ENCODE measurements around the gene LHFPL3. TPM values are rescaled to one million over a fixed set of nuclear protein-coding genes. Genes with fewer than 3 reads are reported as not detected.

LHFPL3 gene
- total and polyA plus RNA-seq, 9 of the 15 experiments (the other 6 are each of a cell fraction or from before 2014, with no cell fraction given), result 0.21 to 0.52 TPM; not detected in 7

DNA sequence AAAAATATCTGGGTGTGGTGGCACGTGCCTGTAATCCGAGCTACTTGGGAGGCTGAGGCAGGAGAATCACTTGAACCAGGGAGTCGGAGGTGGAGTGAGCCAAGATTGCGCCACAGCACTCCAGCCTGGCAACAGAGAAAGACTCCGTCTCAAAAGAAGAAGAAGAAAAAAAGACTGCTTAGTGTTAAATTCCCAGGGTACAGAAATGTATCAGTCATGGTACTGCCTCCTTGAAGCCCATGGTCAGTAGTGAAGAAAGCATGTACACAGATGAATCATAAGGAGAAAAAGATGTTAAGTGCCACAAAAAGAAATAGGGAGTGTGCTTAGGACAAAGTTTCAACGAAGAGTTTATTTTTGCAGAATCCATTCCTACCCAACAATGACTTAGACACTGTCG lies 623.1 kb downstream of the LHFPL3 start:
- DNase-seq (ENCODE audit: extremely low read depth in 1 of 4, low spot score in 3 of 4), result no peak
- Histone ChIP-seq H2AFZ (ENCODE audit: low read depth, low read length) (no peak overlapping the region), H4K20me1 (replicated peaks; ENCODE audit: control insufficient read depth, insufficient read depth, low read length) (no peaks in the 10 kb centered on the region), H3K9me1 (ENCODE audit: control insufficient read depth, insufficient read depth, low read length) (no peaks in the 10 kb centered on the region), H3K9ac (ENCODE audit: insufficient read depth in 1 of 2, low read depth in 2 of 2, low read length in 2 of 2) (no peak overlapping the region), H3K4me1 (replicated peaks in 1 of 2; ENCODE audit: control insufficient read depth in 2 of 2, insufficient read depth in 2 of 2, low read length in 2 of 2) (no peaks in the 10 kb centered on the region), H3K9me3 (replicated peaks; ENCODE audit: control insufficient read depth, insufficient read depth, low read depth, low read length) (no peaks in the 10 kb centered on the region), H3K4me3 (no peak overlapping the region), H3K27me3 (ENCODE audit: control insufficient read depth in 2 of 2, insufficient read depth in 2 of 2, low read length in 2 of 2) (no peaks in the 10 kb centered on the region), H3K4me2 (ENCODE audit: insufficient read depth, low read length) (no peak overlapping the region), H3K79me2 (ENCODE audit: control insufficient read depth, insufficient read depth, low read length) (no peaks in the 10 kb centered on the region), H3K27ac (ENCODE audit: extremely low read depth, low read depth, low read length) (no peak overlapping the region), H3K36me3 (ENCODE audit: control insufficient read depth, insufficient read depth, low read length) (no peaks in the 10 kb centered on the region)
- ChIA-PET CTCF (ENCODE audit: low intra/inter-chr PET ratio) (interaction anchor here (0.5 kb wide), 1 partner anchor 480 kb away, joined by 3 read pairs; no protein-coding TSS in a partner anchor), POLR2A (no interaction called here)
- TF ChIP-seq CEBPB (tag; IDR thresholded peaks at IDR 0.05), result peak; percentile 63
- TF ChIP-seq, protein P1, sequence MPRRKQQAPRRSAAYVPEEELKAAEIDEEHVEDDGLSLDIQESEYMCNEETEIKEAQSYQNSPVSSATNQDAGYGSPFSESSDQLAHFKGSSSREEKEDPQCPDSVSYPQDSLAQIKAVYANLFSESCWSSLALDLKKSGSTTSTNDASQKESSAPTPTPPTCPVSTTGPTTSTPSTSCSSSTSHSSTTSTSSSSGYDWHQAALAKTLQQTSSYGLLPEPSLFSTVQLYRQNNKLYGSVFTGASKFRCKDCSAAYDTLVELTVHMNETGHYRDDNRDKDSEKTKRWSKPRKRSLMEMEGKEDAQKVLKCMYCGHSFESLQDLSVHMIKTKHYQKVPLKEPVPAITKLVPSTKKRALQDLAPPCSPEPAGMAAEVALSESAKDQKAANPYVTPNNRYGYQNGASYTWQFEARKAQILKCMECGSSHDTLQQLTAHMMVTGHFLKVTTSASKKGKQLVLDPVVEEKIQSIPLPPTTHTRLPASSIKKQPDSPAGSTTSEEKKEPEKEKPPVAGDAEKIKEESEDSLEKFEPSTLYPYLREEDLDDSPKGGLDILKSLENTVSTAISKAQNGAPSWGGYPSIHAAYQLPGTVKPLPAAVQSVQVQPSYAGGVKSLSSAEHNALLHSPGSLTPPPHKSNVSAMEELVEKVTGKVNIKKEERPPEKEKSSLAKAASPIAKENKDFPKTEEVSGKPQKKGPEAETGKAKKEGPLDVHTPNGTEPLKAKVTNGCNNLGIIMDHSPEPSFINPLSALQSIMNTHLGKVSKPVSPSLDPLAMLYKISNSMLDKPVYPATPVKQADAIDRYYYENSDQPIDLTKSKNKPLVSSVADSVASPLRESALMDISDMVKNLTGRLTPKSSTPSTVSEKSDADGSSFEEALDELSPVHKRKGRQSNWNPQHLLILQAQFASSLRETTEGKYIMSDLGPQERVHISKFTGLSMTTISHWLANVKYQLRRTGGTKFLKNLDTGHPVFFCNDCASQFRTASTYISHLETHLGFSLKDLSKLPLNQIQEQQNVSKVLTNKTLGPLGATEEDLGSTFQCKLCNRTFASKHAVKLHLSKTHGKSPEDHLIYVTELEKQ (CRISPR knock-in tag; IDR thresholded peaks at IDR 0.05), result no peak
- TF ChIP-seq, protein P2, sequence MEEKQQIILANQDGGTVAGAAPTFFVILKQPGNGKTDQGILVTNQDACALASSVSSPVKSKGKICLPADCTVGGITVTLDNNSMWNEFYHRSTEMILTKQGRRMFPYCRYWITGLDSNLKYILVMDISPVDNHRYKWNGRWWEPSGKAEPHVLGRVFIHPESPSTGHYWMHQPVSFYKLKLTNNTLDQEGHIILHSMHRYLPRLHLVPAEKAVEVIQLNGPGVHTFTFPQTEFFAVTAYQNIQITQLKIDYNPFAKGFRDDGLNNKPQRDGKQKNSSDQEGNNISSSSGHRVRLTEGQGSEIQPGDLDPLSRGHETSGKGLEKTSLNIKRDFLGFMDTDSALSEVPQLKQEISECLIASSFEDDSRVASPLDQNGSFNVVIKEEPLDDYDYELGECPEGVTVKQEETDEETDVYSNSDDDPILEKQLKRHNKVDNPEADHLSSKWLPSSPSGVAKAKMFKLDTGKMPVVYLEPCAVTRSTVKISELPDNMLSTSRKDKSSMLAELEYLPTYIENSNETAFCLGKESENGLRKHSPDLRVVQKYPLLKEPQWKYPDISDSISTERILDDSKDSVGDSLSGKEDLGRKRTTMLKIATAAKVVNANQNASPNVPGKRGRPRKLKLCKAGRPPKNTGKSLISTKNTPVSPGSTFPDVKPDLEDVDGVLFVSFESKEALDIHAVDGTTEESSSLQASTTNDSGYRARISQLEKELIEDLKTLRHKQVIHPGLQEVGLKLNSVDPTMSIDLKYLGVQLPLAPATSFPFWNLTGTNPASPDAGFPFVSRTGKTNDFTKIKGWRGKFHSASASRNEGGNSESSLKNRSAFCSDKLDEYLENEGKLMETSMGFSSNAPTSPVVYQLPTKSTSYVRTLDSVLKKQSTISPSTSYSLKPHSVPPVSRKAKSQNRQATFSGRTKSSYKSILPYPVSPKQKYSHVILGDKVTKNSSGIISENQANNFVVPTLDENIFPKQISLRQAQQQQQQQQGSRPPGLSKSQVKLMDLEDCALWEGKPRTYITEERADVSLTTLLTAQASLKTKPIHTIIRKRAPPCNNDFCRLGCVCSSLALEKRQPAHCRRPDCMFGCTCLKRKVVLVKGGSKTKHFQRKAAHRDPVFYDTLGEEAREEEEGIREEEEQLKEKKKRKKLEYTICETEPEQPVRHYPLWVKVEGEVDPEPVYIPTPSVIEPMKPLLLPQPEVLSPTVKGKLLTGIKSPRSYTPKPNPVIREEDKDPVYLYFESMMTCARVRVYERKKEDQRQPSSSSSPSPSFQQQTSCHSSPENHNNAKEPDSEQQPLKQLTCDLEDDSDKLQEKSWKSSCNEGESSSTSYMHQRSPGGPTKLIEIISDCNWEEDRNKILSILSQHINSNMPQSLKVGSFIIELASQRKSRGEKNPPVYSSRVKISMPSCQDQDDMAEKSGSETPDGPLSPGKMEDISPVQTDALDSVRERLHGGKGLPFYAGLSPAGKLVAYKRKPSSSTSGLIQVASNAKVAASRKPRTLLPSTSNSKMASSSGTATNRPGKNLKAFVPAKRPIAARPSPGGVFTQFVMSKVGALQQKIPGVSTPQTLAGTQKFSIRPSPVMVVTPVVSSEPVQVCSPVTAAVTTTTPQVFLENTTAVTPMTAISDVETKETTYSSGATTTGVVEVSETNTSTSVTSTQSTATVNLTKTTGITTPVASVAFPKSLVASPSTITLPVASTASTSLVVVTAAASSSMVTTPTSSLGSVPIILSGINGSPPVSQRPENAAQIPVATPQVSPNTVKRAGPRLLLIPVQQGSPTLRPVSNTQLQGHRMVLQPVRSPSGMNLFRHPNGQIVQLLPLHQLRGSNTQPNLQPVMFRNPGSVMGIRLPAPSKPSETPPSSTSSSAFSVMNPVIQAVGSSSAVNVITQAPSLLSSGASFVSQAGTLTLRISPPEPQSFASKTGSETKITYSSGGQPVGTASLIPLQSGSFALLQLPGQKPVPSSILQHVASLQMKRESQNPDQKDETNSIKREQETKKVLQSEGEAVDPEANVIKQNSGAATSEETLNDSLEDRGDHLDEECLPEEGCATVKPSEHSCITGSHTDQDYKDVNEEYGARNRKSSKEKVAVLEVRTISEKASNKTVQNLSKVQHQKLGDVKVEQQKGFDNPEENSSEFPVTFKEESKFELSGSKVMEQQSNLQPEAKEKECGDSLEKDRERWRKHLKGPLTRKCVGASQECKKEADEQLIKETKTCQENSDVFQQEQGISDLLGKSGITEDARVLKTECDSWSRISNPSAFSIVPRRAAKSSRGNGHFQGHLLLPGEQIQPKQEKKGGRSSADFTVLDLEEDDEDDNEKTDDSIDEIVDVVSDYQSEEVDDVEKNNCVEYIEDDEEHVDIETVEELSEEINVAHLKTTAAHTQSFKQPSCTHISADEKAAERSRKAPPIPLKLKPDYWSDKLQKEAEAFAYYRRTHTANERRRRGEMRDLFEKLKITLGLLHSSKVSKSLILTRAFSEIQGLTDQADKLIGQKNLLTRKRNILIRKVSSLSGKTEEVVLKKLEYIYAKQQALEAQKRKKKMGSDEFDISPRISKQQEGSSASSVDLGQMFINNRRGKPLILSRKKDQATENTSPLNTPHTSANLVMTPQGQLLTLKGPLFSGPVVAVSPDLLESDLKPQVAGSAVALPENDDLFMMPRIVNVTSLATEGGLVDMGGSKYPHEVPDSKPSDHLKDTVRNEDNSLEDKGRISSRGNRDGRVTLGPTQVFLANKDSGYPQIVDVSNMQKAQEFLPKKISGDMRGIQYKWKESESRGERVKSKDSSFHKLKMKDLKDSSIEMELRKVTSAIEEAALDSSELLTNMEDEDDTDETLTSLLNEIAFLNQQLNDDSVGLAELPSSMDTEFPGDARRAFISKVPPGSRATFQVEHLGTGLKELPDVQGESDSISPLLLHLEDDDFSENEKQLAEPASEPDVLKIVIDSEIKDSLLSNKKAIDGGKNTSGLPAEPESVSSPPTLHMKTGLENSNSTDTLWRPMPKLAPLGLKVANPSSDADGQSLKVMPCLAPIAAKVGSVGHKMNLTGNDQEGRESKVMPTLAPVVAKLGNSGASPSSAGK (IDR thresholded peaks at IDR 0.05), result 0 out of 2 replicates have a peak, but pooled peaks have one; percentile 21
- no peak for TF ChIP-seq BRF1 (IDR thresholded peaks at IDR 0.05; ENCODE audit: borderline replicate concordance, extremely low read depth, insufficient read length)
- no TSS peak for BruUV-seq (replicated peaks)
- FAIRE-seq, result no peak
- in situ Hi-C loops (cut with MboI), result no loop called here
- ATAC-seq, result no peak; the same call in 2 of the 3 replicates
- intact Hi-C loops (cut with micrococcal nuclease), result no loop called here
- 30% methylated on average over 7 of the region's 7 CpGs for WGBS (ENCODE audit: insufficient coverage, low coverage, missing lambda C conversion rate)

Measured in K562 (cell line).